ENCODE measurements around the gene SNX10. TPM values are rescaled to one million over a fixed set of nuclear protein-coding genes. Genes with fewer than 3 reads are reported as not detected.

The SNX10 gene
- total RNA-seq, 2 donors from 2014 or later, result 13.2 to 19.3 TPM

DNA sequence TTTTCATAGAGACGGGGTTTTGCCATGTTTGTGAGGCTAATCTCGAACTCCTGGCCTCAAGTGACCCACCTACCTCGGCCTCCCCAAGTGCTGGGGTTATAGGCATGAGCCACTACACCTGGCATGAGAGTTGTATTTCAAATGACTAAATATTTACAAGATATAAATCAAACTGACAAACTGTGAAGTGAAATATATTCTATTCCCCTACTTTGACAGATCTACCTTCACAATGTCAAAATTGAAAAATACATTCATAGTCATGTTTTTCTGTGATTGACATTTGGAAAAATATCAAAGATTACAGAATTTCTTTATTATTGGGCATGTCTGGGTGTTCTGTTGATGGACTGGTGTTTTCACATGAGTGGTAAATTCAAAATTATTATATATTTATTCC lies 16.4 kb upstream of the SNX10 start:
- Histone ChIP-seq H3K4me3 (ENCODE audit: low read length) (no peak overlapping the region), H3K27ac (ENCODE audit: low read depth, low read length) (no peak overlapping the region), H3K9me3 (ENCODE audit: control insufficient read depth, low read length) (no peaks in the 10 kb centered on the region), H3K27me3 (ENCODE audit: control insufficient read depth, insufficient read depth, low read length, poor library complexity, severe bottlenecking) (no peaks in the 10 kb centered on the region), H3K36me3 (ENCODE audit: control insufficient read depth, insufficient read depth, low read length) (no peaks in the 10 kb centered on the region), H3K9ac (ENCODE audit: extremely low read depth, low read length, poor library complexity, severe bottlenecking) (no peak overlapping the region), H3K4me1 (ENCODE audit: control insufficient read depth, insufficient read depth, low read length) (no peaks in the 10 kb centered on the region)
- H3K9me3 Mint-ChIP-seq, result peaks cover 4% of the 10 kb centered on the region
- TF ChIP-seq, protein P1, sequence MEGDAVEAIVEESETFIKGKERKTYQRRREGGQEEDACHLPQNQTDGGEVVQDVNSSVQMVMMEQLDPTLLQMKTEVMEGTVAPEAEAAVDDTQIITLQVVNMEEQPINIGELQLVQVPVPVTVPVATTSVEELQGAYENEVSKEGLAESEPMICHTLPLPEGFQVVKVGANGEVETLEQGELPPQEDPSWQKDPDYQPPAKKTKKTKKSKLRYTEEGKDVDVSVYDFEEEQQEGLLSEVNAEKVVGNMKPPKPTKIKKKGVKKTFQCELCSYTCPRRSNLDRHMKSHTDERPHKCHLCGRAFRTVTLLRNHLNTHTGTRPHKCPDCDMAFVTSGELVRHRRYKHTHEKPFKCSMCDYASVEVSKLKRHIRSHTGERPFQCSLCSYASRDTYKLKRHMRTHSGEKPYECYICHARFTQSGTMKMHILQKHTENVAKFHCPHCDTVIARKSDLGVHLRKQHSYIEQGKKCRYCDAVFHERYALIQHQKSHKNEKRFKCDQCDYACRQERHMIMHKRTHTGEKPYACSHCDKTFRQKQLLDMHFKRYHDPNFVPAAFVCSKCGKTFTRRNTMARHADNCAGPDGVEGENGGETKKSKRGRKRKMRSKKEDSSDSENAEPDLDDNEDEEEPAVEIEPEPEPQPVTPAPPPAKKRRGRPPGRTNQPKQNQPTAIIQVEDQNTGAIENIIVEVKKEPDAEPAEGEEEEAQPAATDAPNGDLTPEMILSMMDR (conservative IDR thresholded peaks at IDR 0.05), result no peak
- no peak for DNase-seq
- peaks cover 2% of the 10 kb centered on the region for H3K4me1 Mint-ChIP-seq
- no peak overlapping the region for H3K27ac Mint-ChIP-seq
- H3K36me3 Mint-ChIP-seq (ENCODE audit: low read depth), result no peaks in the 10 kb centered on the region
- 94 to 100% methylated on average over 2 to 3 of the region's 3 CpGs for WGBS, 2 experiments (ENCODE audit: insufficient coverage in 1 of 2, insufficient read length in 1 of 2)
- no peaks in the 10 kb centered on the region for H3K27me3 Mint-ChIP-seq (ENCODE audit: insufficient read depth)
- no peak overlapping the region for H3K4me3 Mint-ChIP-seq

GRCh38 chr7:26278770-26279169 lies 12.9 kb upstream of the SNX10 start:
- no peak overlapping the region for H3K9ac ChIP-seq (ENCODE audit: extremely low read depth, low read length, poor library complexity, severe bottlenecking)
- Mint-ChIP-seq H3K27ac (no peak overlapping the region), H3K4me1 (peaks cover 3% of the 10 kb centered on the region), H3K9me3 (no peaks in the 10 kb centered on the region), H3K4me3 (no peak overlapping the region), H3K36me3 (ENCODE audit: low read depth) (no peaks in the 10 kb centered on the region), H3K27me3 (ENCODE audit: insufficient read depth) (no peaks in the 10 kb centered on the region)
- TF ChIP-seq, protein P1 (conservative IDR thresholded peaks at IDR 0.05), result no peak
- H3K4me1 ChIP-seq (ENCODE audit: control insufficient read depth, insufficient read depth, low read length), result no peaks in the 10 kb centered on the region
- H3K4me3 ChIP-seq (ENCODE audit: low read length), result no peak overlapping the region
- no peaks in the 10 kb centered on the region for H3K27me3 ChIP-seq (ENCODE audit: control insufficient read depth, insufficient read depth, low read length, poor library complexity, severe bottlenecking)
- H3K36me3 ChIP-seq (ENCODE audit: control insufficient read depth, insufficient read depth, low read length), result no peaks in the 10 kb centered on the region
- no peak for DNase-seq
- H3K9me3 ChIP-seq (ENCODE audit: control insufficient read depth, low read length), result no peaks in the 10 kb centered on the region
- 100% methylated on average over 1 of the region's 1 CpG; no CpG with 5 or more reads in 1 of the 2 experiments for WGBS, 2 experiments (ENCODE audit: insufficient coverage in 1 of 2, insufficient read length in 1 of 2)
- no peak overlapping the region for H3K27ac ChIP-seq (ENCODE audit: low read depth, low read length)

DNA sequence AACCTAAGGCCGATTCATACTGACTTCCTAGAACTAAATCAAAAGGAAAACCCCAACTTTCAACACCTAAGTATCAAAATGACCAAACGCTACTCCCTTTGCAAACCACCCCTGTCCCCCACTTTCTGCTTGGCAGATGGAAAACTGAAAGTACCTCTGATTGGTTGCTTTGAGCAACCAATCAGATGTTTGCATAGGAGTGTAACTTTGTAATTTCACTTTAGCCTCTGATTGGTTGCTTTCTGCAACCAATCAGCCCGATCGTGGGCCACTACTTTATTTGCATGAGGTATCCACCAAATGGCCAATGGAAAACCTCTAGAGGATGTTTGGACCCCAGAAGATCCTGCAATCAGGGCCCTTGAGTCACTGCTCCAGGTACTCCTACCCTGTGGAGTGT lies 12.3 kb upstream of the SNX10 start:
- 90 to 95% methylated on average over 3 to 4 of the region's 4 CpGs for WGBS, 2 experiments (ENCODE audit: insufficient coverage in 1 of 2, insufficient read length in 1 of 2)
- H3K4me3 Mint-ChIP-seq, result no peak overlapping the region
- peaks cover 3% of the 10 kb centered on the region for H3K4me1 Mint-ChIP-seq
- DNase-seq, result no peak
- Histone ChIP-seq H3K4me3 (ENCODE audit: low read length) (no peak overlapping the region), H3K27me3 (ENCODE audit: control insufficient read depth, insufficient read depth, low read length, poor library complexity, severe bottlenecking) (no peaks in the 10 kb centered on the region), H3K9me3 (ENCODE audit: control insufficient read depth, low read length) (no peaks in the 10 kb centered on the region), H3K27ac (ENCODE audit: low read depth, low read length) (no peak overlapping the region), H3K36me3 (ENCODE audit: control insufficient read depth, insufficient read depth, low read length) (no peaks in the 10 kb centered on the region), H3K9ac (ENCODE audit: extremely low read depth, low read length, poor library complexity, severe bottlenecking) (no peak overlapping the region), H3K4me1 (ENCODE audit: control insufficient read depth, insufficient read depth, low read length) (no peaks in the 10 kb centered on the region)
- H3K36me3 Mint-ChIP-seq (ENCODE audit: low read depth), result no peaks in the 10 kb centered on the region
- no peaks in the 10 kb centered on the region for H3K27me3 Mint-ChIP-seq (ENCODE audit: insufficient read depth)
- H3K9me3 Mint-ChIP-seq, result no peaks in the 10 kb centered on the region
- TF ChIP-seq, protein P1 (conservative IDR thresholded peaks at IDR 0.05), result no peak
- H3K27ac Mint-ChIP-seq, result no peak overlapping the region
